SK-N-MC (cell line): ENCODE measurements around the gene STARD13.

Experiments
- DNase-seq: peaks from one replicate; pipeline ENCODE4 v3.0.0-alpha.2; 2011; ENCODE audit warnings: low read depth, low spot score
- H3K27ac ChIP-seq: fragments of 200-600 bp; sonication (generic); 2 replicates; pipeline ENCODE4 v1.5.1; 2016; ENCODE audit warnings: mixed run types
- H3K36me3 ChIP-seq: fragments of 200-600 bp; sonication (generic); 2 replicates; pipeline ENCODE4 v1.6.1; 2017; ENCODE audit warnings: antibody characterized with exemption, low read length, mixed read lengths; ENCODE audit not compliant: insufficient read depth
- H3K4me3 ChIP-seq: fragments of 200-600 bp; sonication (generic); 2 replicates; pipeline ENCODE4 v1.5.1; 2016
- H3K9ac ChIP-seq: fragments of 200-600 bp; sonication (generic); 2 replicates; pipeline ENCODE4 v1.8.0; 2017; ENCODE audit warnings: mixed run types, mixed read lengths; ENCODE audit not compliant: insufficient read length
- H3K9me3 ChIP-seq: fragments of 200-600 bp; sonication (generic); 2 replicates; pipeline ENCODE4 v1.6.1; 2017; ENCODE audit warnings: low read depth, mild to moderate bottlenecking, antibody characterized with exemption, low read length, moderate library complexity, mixed read lengths
- EZH2 ChIP-seq: fragments of 200-600 bp; sonication (generic); IDR thresholded peaks from one replicate; pipeline ENCODE4 v1.6.1; 2017; ENCODE audit warnings: antibody characterized with exemption
- FOXP2 ChIP-seq: optimal IDR thresholded peaks from 2 replicates; pipeline ENCODE3; 2011; ENCODE audit warnings: mild to moderate bottlenecking, moderate library complexity; ENCODE audit not compliant: insufficient read depth; ENCODE audit errors: extremely low read length, control extremely low read depth
- POLR2AphosphoS5 ChIP-seq: IDR thresholded peaks from 2 replicates; pipeline ENCODE4 v1.6.1; 2012; ENCODE audit warnings: mild to moderate bottlenecking, low read depth, low read length, borderline replicate concordance

The STARD13 gene

GRCh38 chr13:33233547-33233946 is 52.0 kb downstream of the STARD13 start:
- H3K27ac ChIP-seq = no peak overlapping the region

GRCh38 chr13:33232883-33233282 is 52.7 kb downstream of the STARD13 start:
- Histone ChIP-seq H3K36me3 (no peaks in the 10 kb centered on the region), H3K27ac (no peak overlapping the region), H3K9me3 (no peaks in the 10 kb centered on the region), H3K9ac (no peak overlapping the region), H3K4me3 (no peak overlapping the region)
- DNase-seq = no peak
- TF ChIP-seq FOXP2 = no peak
- TF ChIP-seq POLR2AphosphoS5 = no peak
- no peak for TF ChIP-seq EZH2

More at GRCh38 chr13:33233547-33233946, 52.0 kb downstream of the STARD13 start:
- H3K4me3 ChIP-seq = no peak overlapping the region
- TF ChIP-seq FOXP2 = no peak
- TF ChIP-seq EZH2 = no peak
- no peak for DNase-seq
- no peaks in the 10 kb centered on the region for H3K36me3 ChIP-seq
- H3K9ac ChIP-seq = no peak overlapping the region
- H3K9me3 ChIP-seq = no peaks in the 10 kb centered on the region

- Histone ChIP-seq H3K27ac (no peak overlapping the region), H3K36me3 (no peaks in the 10 kb centered on the region)
- DNase-seq = no peak
Observed at GRCh38 chr13:33231339-33231738, 54.2 kb downstream of the STARD13 start.

GRCh38 chr13:33230178-33230881 is 55.2 kb downstream of the STARD13 start:
- H3K4me3 ChIP-seq = peak overlapping the region; percentile 42
- no peak for DNase-seq
- H3K9ac ChIP-seq = no peak overlapping the region
- H3K36me3 ChIP-seq = no peaks in the 10 kb centered on the region
- TF ChIP-seq POLR2AphosphoS5 (no peak), FOXP2 (no peak), EZH2 (no peak)
- H3K9me3 ChIP-seq = no peaks in the 10 kb centered on the region
- peak overlapping the region; percentile 93 for H3K27ac ChIP-seq

More at GRCh38 chr13:33231339-33231738, 54.2 kb downstream of the STARD13 start:
- Histone ChIP-seq H3K9ac (no peak overlapping the region), H3K4me3 (no peak overlapping the region), H3K9me3 (no peaks in the 10 kb centered on the region)
- no peak for TF ChIP-seq FOXP2
- no peak for TF ChIP-seq POLR2AphosphoS5
- TF ChIP-seq EZH2 = no peak

GRCh38 chr13:33229446-33230177 is 55.9 kb downstream of the STARD13 start:
- peak overlapping the region; percentile 38 for H3K9ac ChIP-seq

GRCh38 chr13:33228648-33229445 is 56.7 kb downstream of the STARD13 start:
- Histone ChIP-seq H3K4me3 (peak overlapping the region; percentile 42), H3K9me3 (no peaks in the 10 kb centered on the region), H3K27ac (peak overlapping the region; percentile 93), H3K9ac (peak overlapping the region; percentile 38), H3K36me3 (no peaks in the 10 kb centered on the region)
- DNase-seq = no peak
- no peak for TF ChIP-seq EZH2
- TF ChIP-seq POLR2AphosphoS5 = no peak
- TF ChIP-seq FOXP2 = no peak

More at GRCh38 chr13:33229446-33230177, 55.9 kb downstream of the STARD13 start:
- no peaks in the 10 kb centered on the region for H3K36me3 ChIP-seq
- no peaks in the 10 kb centered on the region for H3K9me3 ChIP-seq
- peak overlapping the region; percentile 93 for H3K27ac ChIP-seq
- H3K4me3 ChIP-seq = peak overlapping the region; percentile 42
- peak; percentile 43 for TF ChIP-seq FOXP2
- TF ChIP-seq POLR2AphosphoS5 = no peak
- no peak for DNase-seq

- peak overlapping the region; percentile 17 for H3K9ac ChIP-seq
- peak overlapping the region; percentile 67 for H3K27ac ChIP-seq
- TF ChIP-seq FOXP2 (no peak), EZH2 (no peak)
- peak overlapping the region; percentile 6; the same call in 1 of the 2 replicates for H3K4me3 ChIP-seq
- DNase-seq = no peak
- no peaks in the 10 kb centered on the region for H3K9me3 ChIP-seq
- no peaks in the 10 kb centered on the region for H3K36me3 ChIP-seq
Observed at GRCh38 chr13:33227927-33228647, 57.5 kb downstream of the STARD13 start.

- no peak overlapping the region for H3K9ac ChIP-seq
- no peak overlapping the region for H3K4me3 ChIP-seq
- no peak for DNase-seq
- H3K27ac ChIP-seq = no peak overlapping the region
- no peak for TF ChIP-seq POLR2AphosphoS5
- no peak for TF ChIP-seq EZH2
- no peak for TF ChIP-seq FOXP2
- H3K9me3 ChIP-seq = no peaks in the 10 kb centered on the region
- no peaks in the 10 kb centered on the region for H3K36me3 ChIP-seq
Observed at GRCh38 chr13:33224686-33225085, 60.9 kb downstream of the STARD13 start.
